BJ (cell line): ENCODE data around the gene INTS6. TPM values are rescaled to one million over a fixed set of nuclear protein-coding genes. Genes with fewer than 3 reads are reported as not detected.

ENCODE experiments used
- CTCF ChIA-PET: fragments of 350-600 bp; formaldehyde crosslinking; extraction: SDS; loops from one replicate; lab custom pipeline; 2021; ENCODE audit warnings: antibody characterized with exemption, inconsistent platforms; lab: Yijun Ruan, JAX
- POLR2A ChIA-PET: fragments of 300-600 bp; sonication (Branson Sonifier 250); formaldehyde crosslinking; extraction: SDS; loops from one replicate; lab custom pipeline; 2021; ENCODE audit warnings: antibody characterized with exemption; lab: Charles Lee
- DNase-seq: peaks from one replicate; pipeline ENCODE4 v3.0.0-alpha.2; 2011; ENCODE audit warnings: low read depth
- H3K27me3 ChIP-seq: 2 replicates; pipeline ENCODE4 v1.6.0; 2011; ENCODE audit warnings: low read length; ENCODE audit not compliant: control insufficient read depth, insufficient read depth
- H3K36me3 ChIP-seq: 2 replicates; pipeline ENCODE4 v1.5.1; 2011; ENCODE audit warnings: low read length; ENCODE audit not compliant: control insufficient read depth, insufficient read depth
- H3K4me3 ChIP-seq: 2 replicates; pipeline ENCODE4 v1.5.1; 2011; ENCODE audit warnings: low read depth, mild to moderate bottlenecking, control low read depth, low read length
- polyA plus RNA-seq: library from polyadenylated mRNA; depleted of rRNA; stranded (reverse); fragments of >200 nt; gene quantifications from 2 replicates; pipeline ENCODE4 v1.2.3, GENCODE V29; 2011
- TF ChIP-seq, protein P1 (sequence below): IDR thresholded peaks from 2 replicates; pipeline ENCODE4 v1.5.1; 2011; ENCODE audit warnings: low read depth, mild to moderate bottlenecking, control low read depth, inconsistent platforms, low read length, moderate library complexity; ENCODE audit not compliant: insufficient read depth

Gene INTS6
- polyA plus RNA-seq, 1 experiment: 17.2 TPM

DNA sequence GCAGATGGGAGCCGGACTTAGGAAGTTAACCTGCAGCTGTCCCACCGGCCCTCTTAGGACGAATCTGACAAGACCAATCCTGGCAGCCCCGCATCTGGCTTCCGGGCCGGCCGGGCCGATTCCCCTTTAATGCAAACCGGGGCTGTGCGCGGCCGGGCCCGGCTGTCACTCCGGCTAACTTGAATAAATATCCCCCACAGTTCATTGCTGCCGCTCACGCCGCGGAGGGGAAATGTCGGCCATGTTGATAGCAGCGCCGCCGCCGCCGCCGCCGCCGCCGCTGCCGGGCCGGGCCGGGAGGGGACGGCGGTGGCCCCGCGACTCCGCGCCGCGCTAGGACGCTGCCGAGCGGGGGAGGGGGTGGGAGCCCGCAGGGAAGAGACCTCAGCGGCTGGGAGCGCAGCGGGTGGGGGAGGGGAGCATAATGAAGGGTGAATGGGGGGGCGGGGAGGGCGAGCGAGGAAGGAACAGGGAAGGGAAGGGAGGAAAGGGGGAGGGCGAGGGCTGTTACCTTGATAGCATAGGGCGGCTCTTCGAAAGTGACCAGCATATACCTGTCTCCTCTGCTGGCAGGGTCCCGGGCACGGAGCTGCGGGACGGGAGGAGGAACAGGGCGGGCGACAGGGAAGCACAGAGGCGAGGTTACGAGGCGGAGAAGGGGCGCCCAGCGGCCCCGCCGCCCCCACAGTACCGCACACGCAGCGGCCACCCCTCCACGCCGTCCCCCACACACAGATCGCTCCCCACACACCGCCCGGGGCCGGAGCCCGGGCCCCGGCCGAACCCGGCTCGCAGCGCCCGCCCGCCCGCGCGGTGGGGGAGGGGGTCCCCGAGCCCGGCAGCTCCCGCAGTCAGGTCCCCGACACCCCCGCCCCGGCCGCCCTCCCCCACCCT lies 1.1 kb downstream of the INTS6 start:
- CTCF ChIA-PET: interaction anchor here (1.0 to 1.2 kb wide), 2 partner anchors 75 to 288 kb away, joined by 3 to 4 read pairs; no protein-coding TSS in a partner anchor
- DNase-seq: no peak
- H3K4me3 ChIP-seq: peak overlapping the region; percentile 96
- TF ChIP-seq, protein P1, sequence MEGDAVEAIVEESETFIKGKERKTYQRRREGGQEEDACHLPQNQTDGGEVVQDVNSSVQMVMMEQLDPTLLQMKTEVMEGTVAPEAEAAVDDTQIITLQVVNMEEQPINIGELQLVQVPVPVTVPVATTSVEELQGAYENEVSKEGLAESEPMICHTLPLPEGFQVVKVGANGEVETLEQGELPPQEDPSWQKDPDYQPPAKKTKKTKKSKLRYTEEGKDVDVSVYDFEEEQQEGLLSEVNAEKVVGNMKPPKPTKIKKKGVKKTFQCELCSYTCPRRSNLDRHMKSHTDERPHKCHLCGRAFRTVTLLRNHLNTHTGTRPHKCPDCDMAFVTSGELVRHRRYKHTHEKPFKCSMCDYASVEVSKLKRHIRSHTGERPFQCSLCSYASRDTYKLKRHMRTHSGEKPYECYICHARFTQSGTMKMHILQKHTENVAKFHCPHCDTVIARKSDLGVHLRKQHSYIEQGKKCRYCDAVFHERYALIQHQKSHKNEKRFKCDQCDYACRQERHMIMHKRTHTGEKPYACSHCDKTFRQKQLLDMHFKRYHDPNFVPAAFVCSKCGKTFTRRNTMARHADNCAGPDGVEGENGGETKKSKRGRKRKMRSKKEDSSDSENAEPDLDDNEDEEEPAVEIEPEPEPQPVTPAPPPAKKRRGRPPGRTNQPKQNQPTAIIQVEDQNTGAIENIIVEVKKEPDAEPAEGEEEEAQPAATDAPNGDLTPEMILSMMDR: no peak
- POLR2A ChIA-PET: no interaction called here
- no peaks in the 10 kb centered on the region for H3K27me3 ChIP-seq
- peaks cover 6% of the 10 kb centered on the region for H3K36me3 ChIP-seq

DNA sequence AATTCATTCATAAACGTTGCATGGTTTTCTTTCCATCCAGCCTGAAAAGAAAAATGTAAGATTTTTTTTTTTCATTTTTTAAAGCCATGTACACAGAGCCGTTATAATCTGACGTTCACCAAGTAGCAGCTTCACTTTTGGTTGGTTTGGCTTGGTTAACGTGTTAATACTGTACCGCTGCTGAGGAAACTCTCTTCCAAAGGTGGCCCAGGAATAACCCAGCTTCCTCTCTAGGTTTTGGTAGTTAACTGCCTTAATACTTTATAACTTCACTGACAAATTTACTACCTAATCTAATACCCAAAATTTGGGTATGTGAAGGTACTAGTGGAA lies 1.7 kb downstream of the INTS6 start:
- POLR2A ChIA-PET: no interaction called here
- H3K36me3 ChIP-seq: peaks cover 6% of the 10 kb centered on the region
- TF ChIP-seq, protein P1: no peak
- DNase-seq: no peak
- CTCF ChIA-PET: interaction anchor here (0.7 to 1.2 kb wide), 4 partner anchors 28 to 330 kb away, joined by 3 to 6 read pairs (median 4); no protein-coding TSS in a partner anchor
- H3K4me3 ChIP-seq: peak overlapping the region; percentile 96
- H3K27me3 ChIP-seq: no peaks in the 10 kb centered on the region

DNA sequence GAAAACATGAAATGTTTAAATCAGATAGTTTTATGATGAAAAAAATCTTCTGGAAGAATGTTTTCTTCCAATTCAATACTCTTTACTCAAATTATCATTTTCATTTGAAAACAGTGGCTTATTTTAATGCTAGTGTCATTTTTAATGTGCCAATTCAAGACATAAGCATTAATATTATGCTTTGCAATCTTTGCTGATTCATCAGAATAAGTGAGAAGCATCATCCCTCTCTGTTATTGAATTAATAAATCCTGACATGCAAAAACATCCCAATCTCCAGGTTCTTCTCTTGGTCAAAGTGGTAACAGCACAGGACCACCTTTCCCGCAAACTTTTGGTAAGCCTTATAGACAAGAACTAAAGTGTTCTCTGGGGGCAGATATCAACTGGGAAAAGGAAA lies 3.8 kb downstream of the INTS6 start:
- Histone ChIP-seq H3K36me3 (peaks cover 1% of the 10 kb centered on the region; the same call in 1 of the 2 replicates), H3K4me3 (no peak overlapping the region), H3K27me3 (no peaks in the 10 kb centered on the region)
- no peak for DNase-seq
- POLR2A ChIA-PET: no interaction called here
- CTCF ChIA-PET: no interaction called here
- TF ChIP-seq, protein P1: no peak

DNA sequence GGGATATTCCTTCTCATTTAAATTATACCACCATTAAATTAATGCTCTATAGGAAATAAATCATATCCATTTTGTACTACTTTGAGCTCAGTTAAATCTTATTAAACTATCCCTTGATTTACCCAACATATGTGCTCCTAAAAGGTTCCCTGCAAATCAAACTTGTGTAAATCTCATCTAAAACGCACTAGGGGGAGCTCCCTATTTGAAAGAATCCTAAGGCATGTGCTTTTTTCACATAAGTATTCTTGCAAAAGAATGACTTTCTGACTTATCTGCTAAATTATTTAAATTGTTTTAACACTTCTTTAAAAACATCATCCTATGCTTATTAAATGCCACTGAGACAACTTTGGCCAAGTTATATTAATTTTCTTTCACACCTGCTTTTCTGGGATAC lies 7.9 kb downstream of the INTS6 start:
- ChIA-PET CTCF (interaction anchor here (0.7 to 1.9 kb wide), 6 partner anchors 136 to 357 kb away, joined by 3 to 8 read pairs (median 4); no protein-coding TSS in a partner anchor), POLR2A (no interaction called here)
- DNase-seq: no peak

DNA sequence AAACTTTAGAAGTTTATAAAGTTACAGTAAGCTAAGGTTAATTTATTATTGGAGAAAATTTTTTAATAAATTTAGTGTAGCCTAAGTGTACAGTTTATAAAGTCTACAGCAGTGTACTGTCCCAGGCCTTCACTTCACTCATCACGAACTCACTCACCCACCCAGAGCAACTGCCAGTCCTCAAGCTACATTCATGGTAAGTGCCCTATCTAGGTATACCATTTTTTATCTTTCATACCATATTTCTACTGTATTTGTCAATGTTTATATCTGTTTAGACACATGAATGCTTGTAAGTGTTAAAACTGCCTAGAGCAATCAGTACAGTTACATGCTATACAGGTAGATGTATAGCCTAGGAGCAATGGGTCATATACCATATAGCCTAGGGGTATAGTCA lies 12.5 kb downstream of the INTS6 start:
- H3K27me3 ChIP-seq: no peaks in the 10 kb centered on the region
- H3K4me3 ChIP-seq: no peak overlapping the region
- ChIA-PET POLR2A (interaction anchor here (0.7 kb wide), 1 partner anchor 203 kb away, joined by 5 read pairs; no protein-coding TSS in a partner anchor), CTCF (interaction anchor here (0.6 to 1.8 kb wide), 4 partner anchors 296 to 688 kb away, joined by 3 to 5 read pairs (median 4); no protein-coding TSS in a partner anchor)
- no peaks in the 10 kb centered on the region for H3K36me3 ChIP-seq
- TF ChIP-seq, protein P1: no peak
- DNase-seq: no peak

More for the DNA sequence above, 7.9 kb downstream of the INTS6 start:
- TF ChIP-seq, protein P1: peak; percentile 42
- no peak overlapping the region for H3K4me3 ChIP-seq
- no peaks in the 10 kb centered on the region; the same call in 1 of the 2 replicates for H3K36me3 ChIP-seq
- H3K27me3 ChIP-seq: no peaks in the 10 kb centered on the region
